ENCODE measurements around the gene SIGLEC1.

SIGLEC1 gene

GRCh38 chr20:3729811-3730540 lies 17.6 kb upstream of the SIGLEC1 start:
- H3K4me2 ChIP-seq (ENCODE audit: low read depth, low read length, poor library complexity, severe bottlenecking) = no peak overlapping the region

GRCh38 chr20:3729378-3729777 lies 17.0 kb upstream of the SIGLEC1 start:
- H3K9ac ChIP-seq (ENCODE audit: low read depth, low read length, poor library complexity, severe bottlenecking) = no peak overlapping the region
- peaks cover 3% of the 10 kb centered on the region for H3K4me1 ChIP-seq (ENCODE audit: insufficient read depth, low read length, poor library complexity, severe bottlenecking)
- no peaks in the 10 kb centered on the region for H3F3A ChIP-seq (ENCODE audit: low read depth)
- H3K79me2 ChIP-seq (ENCODE audit: insufficient read depth, low read length) = no peaks in the 10 kb centered on the region
- no peak overlapping the region for H2AFZ ChIP-seq (ENCODE audit: low read length)
- no peak for TF ChIP-seq EZH2phosphoT487 (IDR thresholded peaks at IDR 0.05; ENCODE audit: borderline replicate concordance)
- TF ChIP-seq CTCF (conservative IDR thresholded peaks at IDR 0.05; ENCODE audit: low read length) = no peak
- no peaks in the 10 kb centered on the region for H3K9me2 ChIP-seq (replicated peaks; ENCODE audit: low read depth, low read length)
- no peaks in the 10 kb centered on the region for H3K27me3 ChIP-seq (ENCODE audit: insufficient read depth, low read length, poor library complexity, severe bottlenecking)
- no peaks in the 10 kb centered on the region for H3K36me3 ChIP-seq (ENCODE audit: insufficient read depth, low read length)
- H3K4me3 ChIP-seq (ENCODE audit: low read length, poor library complexity, severe bottlenecking) = no peak overlapping the region
- no peaks in the 10 kb centered on the region for H4K20me1 ChIP-seq (ENCODE audit: insufficient read depth, low read length, poor library complexity, severe bottlenecking)
- H3K9me3 ChIP-seq (ENCODE audit: insufficient read depth, low read depth, low read length) = no peaks in the 10 kb centered on the region
- no peak overlapping the region for H3K4me2 ChIP-seq (ENCODE audit: low read depth, low read length, poor library complexity, severe bottlenecking)

More at GRCh38 chr20:3729811-3730540, 17.6 kb upstream of the SIGLEC1 start:
- Histone ChIP-seq H3K4me3 (ENCODE audit: low read length, poor library complexity, severe bottlenecking) (no peak overlapping the region), H3K36me3 (ENCODE audit: insufficient read depth, low read length) (no peaks in the 10 kb centered on the region), H3K27me3 (ENCODE audit: insufficient read depth, low read length, poor library complexity, severe bottlenecking) (no peaks in the 10 kb centered on the region), H4K20me1 (ENCODE audit: insufficient read depth, low read length, poor library complexity, severe bottlenecking) (no peaks in the 10 kb centered on the region), H3F3A (ENCODE audit: low read depth) (no peaks in the 10 kb centered on the region), H3K79me2 (ENCODE audit: insufficient read depth, low read length) (no peaks in the 10 kb centered on the region), H3K9ac (ENCODE audit: low read depth, low read length, poor library complexity, severe bottlenecking) (no peak overlapping the region), H3K4me1 (ENCODE audit: insufficient read depth, low read length, poor library complexity, severe bottlenecking) (peaks cover 3% of the 10 kb centered on the region), H3K9me2 (replicated peaks; ENCODE audit: low read depth, low read length) (no peaks in the 10 kb centered on the region), H2AFZ (ENCODE audit: low read length) (no peak overlapping the region), H3K9me3 (ENCODE audit: insufficient read depth, low read depth, low read length) (no peaks in the 10 kb centered on the region)
- TF ChIP-seq CTCF (conservative IDR thresholded peaks at IDR 0.05; ENCODE audit: low read length) = no peak
- TF ChIP-seq EZH2phosphoT487 (IDR thresholded peaks at IDR 0.05; ENCODE audit: borderline replicate concordance) = no peak

DNA sequence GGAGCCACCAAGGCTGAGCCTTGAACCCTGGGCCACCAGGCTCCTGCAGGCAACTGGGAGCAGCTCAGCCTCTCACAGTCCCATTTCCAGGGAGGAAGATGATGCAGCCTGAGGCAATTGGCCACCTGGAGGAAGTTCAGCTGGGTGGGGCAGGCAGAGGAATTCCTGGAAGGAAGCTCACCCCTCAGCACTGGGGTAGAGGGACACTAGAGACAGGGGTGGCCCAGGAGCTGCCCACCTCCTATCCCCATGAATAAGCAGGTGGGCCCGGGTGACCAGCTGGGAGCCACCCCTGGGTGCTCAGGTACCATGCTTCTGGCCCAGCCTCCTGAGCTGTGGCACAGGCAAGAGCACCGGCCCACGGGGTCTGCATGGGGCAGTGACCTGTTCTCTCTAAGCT lies 16.5 kb upstream of the SIGLEC1 start:
- H3K4me2 ChIP-seq (ENCODE audit: low read depth, low read length, poor library complexity, severe bottlenecking) = no peak overlapping the region
- H3K4me3 ChIP-seq (ENCODE audit: low read length, poor library complexity, severe bottlenecking) = no peak overlapping the region
- no peak overlapping the region for H3K9ac ChIP-seq (ENCODE audit: low read depth, low read length, poor library complexity, severe bottlenecking)
- H3F3A ChIP-seq (ENCODE audit: low read depth) = no peaks in the 10 kb centered on the region
- no peaks in the 10 kb centered on the region for H4K20me1 ChIP-seq (ENCODE audit: insufficient read depth, low read length, poor library complexity, severe bottlenecking)
- no peak for TF ChIP-seq CTCF (conservative IDR thresholded peaks at IDR 0.05; ENCODE audit: low read length)
- no peak for TF ChIP-seq EZH2phosphoT487 (IDR thresholded peaks at IDR 0.05; ENCODE audit: borderline replicate concordance)
- H3K9me3 ChIP-seq (ENCODE audit: insufficient read depth, low read depth, low read length) = no peaks in the 10 kb centered on the region
- no peaks in the 10 kb centered on the region for H3K27me3 ChIP-seq (ENCODE audit: insufficient read depth, low read length, poor library complexity, severe bottlenecking)
- peaks cover 3% of the 10 kb centered on the region for H3K4me1 ChIP-seq (ENCODE audit: insufficient read depth, low read length, poor library complexity, severe bottlenecking)
- H2AFZ ChIP-seq (ENCODE audit: low read length) = no peak overlapping the region
- no peaks in the 10 kb centered on the region for H3K9me2 ChIP-seq (replicated peaks; ENCODE audit: low read depth, low read length)
- no peaks in the 10 kb centered on the region for H3K36me3 ChIP-seq (ENCODE audit: insufficient read depth, low read length)
- H3K79me2 ChIP-seq (ENCODE audit: insufficient read depth, low read length) = no peaks in the 10 kb centered on the region
